Endothelial cell of umbilical vein (primary cell): ENCODE data around the gene CHKB. TPM values are rescaled to one million over a fixed set of nuclear protein-coding genes. Genes with fewer than 3 reads are reported as not detected.
A peak's percentile ranks its signal among the peaks of the same experiment; 100 is the strongest.

Source experiments
- BruUV-seq: library from RNA; stranded (reverse); fragments of 400-500 nt; replicated peaks from 2 replicates; lab custom pipeline; 2021; lab: Mats Ljungman, UMichigan
- CTCF ChIA-PET: fragments of 300-600, 350-600 bp; sonication (Branson Sonifier 250); formaldehyde crosslinking; loops from one replicate; lab custom pipeline; 2021; ENCODE audit warnings: antibody characterized with exemption, inconsistent platforms; lab: Charles Lee
- POLR2A ChIA-PET: fragments of 300-600, 350-600 bp; sonication (Branson Sonifier 250); formaldehyde crosslinking; loops from one replicate; lab custom pipeline; 2021; ENCODE audit warnings: antibody characterized with exemption, inconsistent platforms; lab: Charles Lee
- DNase-seq: peaks from one replicate; pipeline ENCODE4 v3.0.0-alpha.2; 2011; ENCODE audit warnings: low read depth, low spot score
- FAIRE-seq: peaks from 2 replicates; lab custom pipeline; 2011; peaks lifted over from hg19 to GRCh38; lab: Jason Lieb, UNC
- H2AFZ ChIP-seq: 2 replicates; pipeline ENCODE4 v1.6.0; 2012; ENCODE audit warnings: low read depth, low read length, control low read depth, inconsistent platforms
- H3K27ac ChIP-seq: 2 replicates; pipeline ENCODE4 v1.5.1; 2011; ENCODE audit warnings: low read depth, mild to moderate bottlenecking, control low read depth, low read length, moderate library complexity; ENCODE audit not compliant: insufficient read depth
- H3K27me3 ChIP-seq, 2 experiments: 2 replicates each; pipeline versions ENCODE4 v1.6.0 to v1.6.1; 2011; ENCODE audit warnings: low read length in 2 of 2, mixed read lengths in 1 of 2; ENCODE audit not compliant: control insufficient read depth in 2 of 2, insufficient read depth in 2 of 2
- H3K36me3 ChIP-seq, 2 experiments: 2 replicates in 1 of 2; 3 replicates in 1 of 2; pipeline ENCODE4 v1.5.1; 2011; ENCODE audit warnings: low read length in 2 of 2, mild to moderate bottlenecking in 1 of 2, moderate library complexity in 1 of 2; ENCODE audit not compliant: control insufficient read depth in 2 of 2, insufficient read depth in 2 of 2; ENCODE audit errors: extremely low read depth in 1 of 2
- H3K4me1 ChIP-seq: 3 replicates; pipeline ENCODE4 v1.5.1; 2011; ENCODE audit warnings: mild to moderate bottlenecking, low read length; ENCODE audit not compliant: control insufficient read depth, insufficient read depth; ENCODE audit errors: extremely low read depth
- H3K4me2 ChIP-seq: 2 replicates; pipeline ENCODE4 v1.6.1; 2011; ENCODE audit warnings: low read length, control low read depth, mixed read lengths; ENCODE audit not compliant: insufficient read depth
- H3K4me3 ChIP-seq, 3 experiments: fragments of 200-600 bp in 1 of 3; sonication (generic), shearing (Covaris generic) in 1 of 3; replicated peaks in 1 of 3; 2 replicates each; pipeline ENCODE4 v1.5.1; 2011 to 2016; ENCODE audit warnings: control low read depth in 3 of 3, low read length in 3 of 3, mild to moderate bottlenecking in 2 of 3, inconsistent platforms in 1 of 3, low read depth in 1 of 3, moderate library complexity in 1 of 3; ENCODE audit not compliant: insufficient read depth in 1 of 3
- H3K79me2 ChIP-seq: 2 replicates; pipeline ENCODE4 v1.6.0; 2012; ENCODE audit warnings: low read length, inconsistent platforms; ENCODE audit not compliant: control insufficient read depth, insufficient read depth
- H3K9ac ChIP-seq: replicated peaks from 2 replicates; pipeline ENCODE3; 2011; ENCODE audit warnings: low read length, control low read depth; ENCODE audit not compliant: insufficient read depth; ENCODE audit errors: extremely low read depth
- H3K9me1 ChIP-seq: replicated peaks from 3 replicates; pipeline ENCODE4 v1.6.0; 2011; ENCODE audit warnings: mild to moderate bottlenecking, low read length; ENCODE audit not compliant: control insufficient read depth, insufficient read depth; ENCODE audit errors: extremely low read depth
- H3K9me3 ChIP-seq: replicated peaks from 2 replicates; pipeline ENCODE4 v1.5.1; 2012; ENCODE audit warnings: low read length, inconsistent platforms; ENCODE audit not compliant: control insufficient read depth, insufficient read depth
- H4K20me1 ChIP-seq: replicated peaks from 2 replicates; pipeline ENCODE3; 2011; ENCODE audit warnings: mild to moderate bottlenecking, low read length; ENCODE audit not compliant: control insufficient read depth, insufficient read depth; ENCODE audit errors: extremely low read depth
- CTCF ChIP-seq, 2 donors: IDR thresholded peaks; 1 replicate in 1 of 2; 2 replicates in 1 of 2; pipeline ENCODE4 v1.5.1; 2011; ENCODE audit warnings: low read length in 2 of 2, mild to moderate bottlenecking in 2 of 2, moderate library complexity in 2 of 2, control low read depth in 1 of 2, inconsistent platforms in 1 of 2, low read depth in 1 of 2; ENCODE audit not compliant: insufficient read depth in 1 of 2; ENCODE audit errors: extremely low read depth in 1 of 2
- EZH2 ChIP-seq: IDR thresholded peaks from 2 replicates; pipeline ENCODE4 v1.6.1; 2012; ENCODE audit warnings: borderline replicate concordance, low read depth, mild to moderate bottlenecking, moderate library complexity, low read length, inconsistent platforms; ENCODE audit not compliant: severe bottlenecking
- MYC ChIP-seq: IDR thresholded peaks from one replicate; pipeline ENCODE4 v1.6.1; 2011; ENCODE audit warnings: mild to moderate bottlenecking, low read depth, low read length
- dilution Hi-C: fragments of 300-500 bp; cut with MboI; formaldehyde crosslinking; loops from one replicate; pipeline ENCODE4 v1.15.0; 2019; ENCODE audit warnings: low sequenced_read_pairs; ENCODE audit not compliant: extremely low pct_ligation_motif_present
- intact Hi-C: fragments of 100-400 bp; cut with micrococcal nuclease; formaldehyde crosslinking; loops from one replicate; pipeline ENCODE4 v1.10.0; 2022
- polyA plus RNA-seq, 4 experiments: library from polyadenylated mRNA; depleted of rRNA in 3 of 4; stranded (reverse) in 3 of 4; unstranded in 1 of 4; fragments of >200 nt; gene quantifications; 2 replicates each; pipeline versions ENCODE4 v1.2.1 to v1.2.3, GENCODE V29; 2011 to 2012; ENCODE audit warnings: missing spikeins in 1 of 4
- total RNA-seq: library from RNA; stranded (reverse); gene quantifications from 2 replicates; pipeline ENCODE4 v1.2.3, GENCODE V29; 2021

CHKB gene
- total and polyA plus RNA-seq, 2 donors (not counting 3 experiments of a cell fraction or from before 2014, with no cell fraction given), result 62.4 to 70.6 TPM

GRCh38 chr22:50583294-50583861 lies 729 bp upstream of the CHKB start:
- TSS peak; percentile 49 for BruUV-seq
- intact Hi-C loops (loop anchor here (2.0 kb wide), 3 partner anchors 59 to 109 kb away; partner anchors contain the start of genes NCAPH2 and SCO2), dilution Hi-C loops (no loop called here)
- Histone ChIP-seq H3K4me2 (peak overlapping the region; percentile 93), H3K27me3 (peaks cover 0 to 2% of the 10 kb centered on the region in 2 experiments), H3K27ac (no peak overlapping the region), H4K20me1 (no peaks in the 10 kb centered on the region), H3K79me2 (peaks cover 8% of the 10 kb centered on the region), H3K9me3 (no peaks in the 10 kb centered on the region), H2AFZ (peak overlapping the region; percentile 78), H3K36me3 (peaks cover 0 to 7% of the 10 kb centered on the region in 2 experiments), H3K4me3 (peak overlapping the region; percentile 53 to 62 (median 54)), H3K9ac (peak overlapping the region; percentile 54), H3K4me1 (peaks cover 13% of the 10 kb centered on the region), H3K9me1 (no peaks in the 10 kb centered on the region)
- CTCF ChIA-PET, result interaction anchor here (1.6 to 3.5 kb wide), 2 partner anchors 37 to 58 kb away, joined by 4 to 17 read pairs; partner anchors contain the start of gene SCO2
- POLR2A ChIA-PET, result interaction anchor here (1.6 kb wide), 1 partner anchor 57 kb away, joined by 4 read pairs; the partner anchor contains the start of gene SCO2
- FAIRE-seq (no peak), DNase-seq (no peak)
- TF ChIP-seq EZH2, result no peak

GRCh38 chr22:50581950-50582492 lies 628 bp downstream of the CHKB start:
- ChIA-PET POLR2A (interaction anchor here (1.6 kb wide), 1 partner anchor 56 kb away, joined by 4 read pairs; the partner anchor contains the start of gene SCO2), CTCF (interaction anchor here (1.3 to 3.5 kb wide), 3 partner anchors 16 to 56 kb away, joined by 4 to 17 read pairs (median 5); partner anchors contain the start of gene SCO2)
- TF ChIP-seq MYC, result no peak
- TF ChIP-seq CTCF (IDR thresholded peaks at IDR 0.05; ENCODE audit: extremely low read depth in 1 of 2, insufficient read depth in 1 of 2, low read depth in 1 of 2, low read length in 2 of 2), result no peak
- peak overlapping the region; percentile 98 for H2AFZ ChIP-seq
- H3K36me3 ChIP-seq, result peaks cover 0 to 7% of the 10 kb centered on the region in 2 experiments
- no peaks in the 10 kb centered on the region for H3K9me3 ChIP-seq
- intact Hi-C loops, result loop anchor here (2.0 kb wide), 3 partner anchors 57 to 111 kb away; partner anchors contain the start of genes NCAPH2 and SCO2
- H3K79me2 ChIP-seq, result peaks cover 8% of the 10 kb centered on the region
- no peaks in the 10 kb centered on the region for H4K20me1 ChIP-seq
- no peaks in the 10 kb centered on the region for H3K27me3 ChIP-seq
- H3K4me2 ChIP-seq, result peak overlapping the region; percentile 66
- no TSS peak for BruUV-seq
- peak overlapping the region; percentile 96 for H3K9ac ChIP-seq
- DNase-seq, result no peak
- dilution Hi-C loops, result no loop called here
- peak; percentile 59 for FAIRE-seq
- H3K27ac ChIP-seq, result peak overlapping the region; percentile 87
- no peaks in the 10 kb centered on the region for H3K9me1 ChIP-seq
- peaks cover 13% of the 10 kb centered on the region for H3K4me1 ChIP-seq
- H3K4me3 ChIP-seq, result peak overlapping the region; percentile 73 to 87 (median 85)
